Right atrium auricular region (tissue), 2 donors: ENCODE measurements around the gene MAGI2. TPM values are rescaled to one million over a fixed set of nuclear protein-coding genes. Genes with fewer than 3 reads are reported as not detected.

ENCODE experiments used
- DNase-seq: peaks from one replicate; pipeline ENCODE4 v3.0.0-alpha.2; 2019; ENCODE audit warnings: low spot score
- H3K27ac ChIP-seq, 2 donors: fragments of 200-600 bp; sonication (generic); 1 replicate in 1 of 2; 2 replicates in 1 of 2; pipeline ENCODE4 v1.5.1; 2016 to 2019
- H3K27me3 ChIP-seq, 2 donors: fragments of 200-600 bp; sonication (generic); one replicate each; pipeline versions ENCODE4 v1.5.1 to v1.6.0; 2017 to 2019
- H3K36me3 ChIP-seq: fragments of 200-600 bp; sonication (generic); one replicate; pipeline ENCODE4 v1.5.1; 2016
- H3K4me1 ChIP-seq, 2 donors: fragments of 200-600 bp; sonication (generic); one replicate each; pipeline versions ENCODE4 v1.5.1 to v1.6.0; 2017 to 2019
- H3K4me3 ChIP-seq, 2 donors: fragments of 200-600 bp; sonication (generic); 1 replicate in 1 of 2; 2 replicates in 1 of 2; pipeline ENCODE4 v1.5.1; 2017 to 2019; ENCODE audit warnings: mild to moderate bottlenecking in 1 of 2, moderate library complexity in 1 of 2
- H3K9me3 ChIP-seq, 2 donors: fragments of 200-600 bp; sonication (generic); one replicate each; pipeline ENCODE4 v1.5.1; 2019
- total RNA-seq, 2 donors: library from RNA; depleted of rRNA; stranded (reverse); fragments of >200 nt; gene quantifications; one replicate each; pipeline ENCODE4 v1.1.0, GENCODE V29; 2016
- TF ChIP-seq, protein P1 (sequence below), 2 donors: fragments of 200-600 bp; sonication (generic); IDR thresholded peaks; one replicate each; pipeline ENCODE4 v1.5.1; 2019; ENCODE audit warnings: antibody characterized with exemption in 2 of 2

Gene MAGI2
- total RNA-seq, 2 donors from 2014 or later: 5.9 to 6.0 TPM

DNA sequence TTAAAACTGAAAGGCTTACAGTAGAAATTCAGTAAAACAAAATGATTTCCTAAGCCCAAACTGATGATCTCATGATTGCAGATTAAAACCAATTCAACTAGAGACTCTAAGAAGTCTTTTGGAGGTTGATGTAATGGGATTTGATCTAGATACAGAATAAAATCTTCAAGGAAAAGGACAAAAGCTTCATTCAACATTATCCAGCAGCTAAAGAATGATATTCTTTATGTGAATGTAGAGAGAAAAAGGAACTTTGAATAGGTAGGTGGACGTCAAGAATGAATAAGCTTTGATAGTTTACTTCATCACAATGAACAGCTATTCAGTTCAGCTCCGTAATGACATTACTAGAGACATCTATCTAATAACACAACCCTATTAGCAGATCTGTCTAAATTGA lies 910.5 kb downstream of the MAGI2 start:
- Histone ChIP-seq H3K9me3 (no peaks in the 10 kb centered on the region), H3K4me1 (no peaks in the 10 kb centered on the region), H3K27me3 (no peaks in the 10 kb centered on the region), H3K4me3 (no peak overlapping the region), H3K27ac (no peak overlapping the region), H3K36me3 (no peaks in the 10 kb centered on the region)
- TF ChIP-seq, protein P1, sequence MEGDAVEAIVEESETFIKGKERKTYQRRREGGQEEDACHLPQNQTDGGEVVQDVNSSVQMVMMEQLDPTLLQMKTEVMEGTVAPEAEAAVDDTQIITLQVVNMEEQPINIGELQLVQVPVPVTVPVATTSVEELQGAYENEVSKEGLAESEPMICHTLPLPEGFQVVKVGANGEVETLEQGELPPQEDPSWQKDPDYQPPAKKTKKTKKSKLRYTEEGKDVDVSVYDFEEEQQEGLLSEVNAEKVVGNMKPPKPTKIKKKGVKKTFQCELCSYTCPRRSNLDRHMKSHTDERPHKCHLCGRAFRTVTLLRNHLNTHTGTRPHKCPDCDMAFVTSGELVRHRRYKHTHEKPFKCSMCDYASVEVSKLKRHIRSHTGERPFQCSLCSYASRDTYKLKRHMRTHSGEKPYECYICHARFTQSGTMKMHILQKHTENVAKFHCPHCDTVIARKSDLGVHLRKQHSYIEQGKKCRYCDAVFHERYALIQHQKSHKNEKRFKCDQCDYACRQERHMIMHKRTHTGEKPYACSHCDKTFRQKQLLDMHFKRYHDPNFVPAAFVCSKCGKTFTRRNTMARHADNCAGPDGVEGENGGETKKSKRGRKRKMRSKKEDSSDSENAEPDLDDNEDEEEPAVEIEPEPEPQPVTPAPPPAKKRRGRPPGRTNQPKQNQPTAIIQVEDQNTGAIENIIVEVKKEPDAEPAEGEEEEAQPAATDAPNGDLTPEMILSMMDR (IDR thresholded peaks at IDR 0.05): no peak
- no peak for DNase-seq

- Histone ChIP-seq H3K27me3 (no peaks in the 10 kb centered on the region), H3K36me3 (no peaks in the 10 kb centered on the region), H3K27ac (no peak overlapping the region), H3K4me1 (no peaks in the 10 kb centered on the region), H3K4me3 (no peak overlapping the region), H3K9me3 (no peaks in the 10 kb centered on the region)
- DNase-seq: no peak
- TF ChIP-seq, protein P1 (IDR thresholded peaks at IDR 0.05): no peak
Measured at GRCh38 chr7:78542541-78542940, 910.9 kb downstream of the MAGI2 start.

GRCh38 chr7:78539825-78540224 lies 913.6 kb downstream of the MAGI2 start:
- H3K9me3 ChIP-seq: no peaks in the 10 kb centered on the region
- TF ChIP-seq, protein P1 (IDR thresholded peaks at IDR 0.05): no peak
- H3K4me3 ChIP-seq: no peak overlapping the region
- H3K36me3 ChIP-seq: no peaks in the 10 kb centered on the region
- no peaks in the 10 kb centered on the region for H3K27me3 ChIP-seq
- H3K27ac ChIP-seq: no peak overlapping the region
- no peaks in the 10 kb centered on the region for H3K4me1 ChIP-seq
- no peak for DNase-seq

DNA sequence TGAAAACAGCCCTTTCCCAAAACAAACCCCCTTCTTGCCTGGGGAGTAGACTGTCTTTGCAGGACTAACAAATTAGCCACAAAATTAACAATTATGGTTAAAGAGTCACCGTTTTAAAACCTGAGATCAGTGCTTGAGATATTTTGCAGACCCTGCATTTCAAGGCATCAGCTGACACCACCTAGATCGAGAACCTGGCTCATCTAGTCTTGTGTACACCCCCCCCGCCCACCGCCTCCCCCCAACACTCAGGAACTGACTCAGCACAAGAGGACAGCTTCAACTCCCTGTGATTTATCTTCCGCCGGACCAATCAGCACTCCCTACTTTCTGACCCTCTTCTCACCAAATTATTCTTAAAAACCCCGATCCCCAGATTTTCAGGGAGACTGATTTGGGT lies 917.8 kb downstream of the MAGI2 start:
- Histone ChIP-seq H3K4me3 (no peak overlapping the region), H3K36me3 (no peaks in the 10 kb centered on the region), H3K27me3 (no peaks in the 10 kb centered on the region), H3K9me3 (no peaks in the 10 kb centered on the region), H3K27ac (no peak overlapping the region), H3K4me1 (no peaks in the 10 kb centered on the region)
- DNase-seq: no peak
- TF ChIP-seq, protein P1 (IDR thresholded peaks at IDR 0.05): no peak

DNA sequence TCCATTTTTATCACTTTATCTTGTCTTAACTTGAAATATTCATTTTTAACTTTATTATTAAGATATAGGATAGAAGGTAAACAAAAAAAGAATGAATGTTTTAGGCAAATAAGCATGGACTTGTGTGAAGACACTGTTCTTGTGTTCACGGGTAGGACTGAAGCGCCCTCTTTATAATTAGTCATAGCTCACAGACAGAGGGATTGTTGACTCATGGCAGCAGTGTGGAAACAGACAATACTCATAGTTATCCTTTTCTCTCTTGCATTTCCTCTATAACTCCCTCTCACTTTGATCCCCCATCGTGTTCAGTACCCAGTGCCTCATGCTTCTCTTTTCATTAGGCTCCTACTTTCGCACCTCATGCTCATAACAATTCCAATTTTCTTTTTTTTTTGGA lies 923.1 kb downstream of the MAGI2 start:
- Histone ChIP-seq H3K27ac (no peak overlapping the region), H3K27me3 (no peaks in the 10 kb centered on the region), H3K9me3 (no peaks in the 10 kb centered on the region), H3K4me1 (no peaks in the 10 kb centered on the region), H3K4me3 (no peak overlapping the region), H3K36me3 (no peaks in the 10 kb centered on the region)
- DNase-seq: no peak
- TF ChIP-seq, protein P1 (IDR thresholded peaks at IDR 0.05): no peak

DNA sequence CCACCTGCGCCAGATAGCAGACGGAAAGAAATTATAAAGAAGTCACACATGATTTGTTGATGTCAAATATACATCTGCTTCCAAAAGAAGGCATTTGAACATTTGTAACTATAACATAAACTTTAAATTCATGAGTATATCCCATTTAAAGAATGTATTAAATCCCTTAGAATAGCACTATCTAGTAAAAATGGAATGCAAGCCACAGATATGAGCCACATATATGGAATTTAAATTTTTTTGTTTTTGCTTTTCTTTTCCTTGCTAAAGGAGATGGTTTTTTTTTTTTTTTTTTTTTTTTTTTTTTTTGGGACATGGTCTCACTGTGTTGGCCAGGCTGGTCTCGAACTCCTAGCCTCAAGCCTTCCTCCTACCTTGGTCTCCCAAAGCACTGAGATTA lies 924.1 kb downstream of the MAGI2 start:
- no peaks in the 10 kb centered on the region for H3K36me3 ChIP-seq

More for the DNA sequence above, 924.1 kb downstream of the MAGI2 start:
- DNase-seq: no peak
- Histone ChIP-seq H3K9me3 (no peaks in the 10 kb centered on the region), H3K4me1 (no peaks in the 10 kb centered on the region), H3K4me3 (no peak overlapping the region), H3K27me3 (no peaks in the 10 kb centered on the region), H3K27ac (no peak overlapping the region)
- TF ChIP-seq, protein P1 (IDR thresholded peaks at IDR 0.05): no peak
